ENCODE data around the gene IFNLR1.
A peak's percentile ranks its signal among the peaks of the same experiment; 100 is the strongest.

The IFNLR1 gene

DNA sequence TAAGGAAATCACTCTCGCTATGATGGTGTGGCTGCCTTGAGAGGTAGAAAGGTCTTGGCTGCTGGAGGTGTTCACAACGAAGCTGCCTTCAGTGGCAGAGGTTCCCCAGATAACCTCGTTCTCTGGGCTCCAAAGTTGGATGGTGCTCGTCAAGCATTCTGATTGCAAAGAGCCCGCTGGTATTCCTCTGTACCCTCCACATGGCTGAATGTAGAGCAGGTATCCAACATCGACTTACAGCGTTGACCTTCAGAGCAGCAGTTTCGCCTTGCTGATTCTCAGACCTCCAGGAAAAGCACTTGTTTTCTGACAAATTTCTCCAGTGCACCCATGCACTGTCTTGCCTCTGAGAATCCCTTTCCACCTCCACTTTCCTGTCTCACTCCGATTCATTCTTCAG is 39.9 kb downstream of the IFNLR1 start:
- DNase-seq, result no peak

DNA sequence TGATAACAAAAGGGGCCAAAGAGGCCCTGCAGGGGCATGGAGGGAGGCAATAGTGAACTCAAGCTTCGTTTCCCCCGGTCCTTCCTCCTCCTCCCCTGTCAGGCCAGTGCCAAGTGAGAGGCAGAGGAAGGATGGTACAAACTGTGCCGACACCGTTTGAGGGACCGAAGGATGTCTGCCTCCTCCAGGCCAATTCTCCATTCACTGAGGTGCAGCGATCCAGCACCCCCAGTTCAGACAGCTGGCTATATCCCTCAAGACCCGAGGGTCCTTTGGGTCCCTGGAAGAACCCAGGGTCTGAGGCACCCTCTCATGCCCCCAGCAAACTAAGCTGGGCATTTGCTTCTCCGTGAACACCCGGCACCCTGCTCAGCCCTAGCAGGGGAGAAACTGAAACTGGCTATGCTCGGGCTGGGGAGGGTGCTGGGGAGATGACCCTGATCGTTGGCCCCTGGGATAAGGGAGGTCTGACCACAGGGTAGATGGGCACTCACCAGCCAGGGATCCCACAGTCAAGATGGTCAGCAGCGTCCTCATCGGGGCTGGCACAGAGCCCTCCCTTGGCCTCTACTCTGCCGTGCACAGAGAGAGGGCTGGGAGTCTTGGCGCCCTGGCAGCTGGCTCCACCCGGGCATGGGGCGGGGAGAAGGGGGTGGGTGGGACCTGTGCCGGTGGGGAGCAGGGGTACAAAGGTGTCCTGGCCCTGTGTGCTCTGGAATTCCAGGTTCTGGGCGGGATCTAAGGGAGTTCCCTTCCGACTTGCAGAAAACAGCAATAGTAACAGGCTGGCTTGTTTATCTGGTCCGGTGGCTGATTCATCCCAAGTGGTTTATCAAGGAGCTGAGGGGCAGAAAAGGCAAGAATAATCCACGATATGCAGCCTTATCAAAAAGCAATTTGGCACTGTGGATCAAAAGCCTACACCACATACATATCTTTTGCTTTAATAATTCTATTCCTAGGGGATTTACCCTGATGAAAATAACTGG is 44.2 kb downstream of the IFNLR1 start, which contains the start of gene IL22RA1:
Gene IL22RA1, minus strand, starts transcription at position 595 of the 989 bp plus-strand sequence. Its CDS starts 58 bp downstream, at position 537.
- peak; percentile 36 for DNase-seq

DNA sequence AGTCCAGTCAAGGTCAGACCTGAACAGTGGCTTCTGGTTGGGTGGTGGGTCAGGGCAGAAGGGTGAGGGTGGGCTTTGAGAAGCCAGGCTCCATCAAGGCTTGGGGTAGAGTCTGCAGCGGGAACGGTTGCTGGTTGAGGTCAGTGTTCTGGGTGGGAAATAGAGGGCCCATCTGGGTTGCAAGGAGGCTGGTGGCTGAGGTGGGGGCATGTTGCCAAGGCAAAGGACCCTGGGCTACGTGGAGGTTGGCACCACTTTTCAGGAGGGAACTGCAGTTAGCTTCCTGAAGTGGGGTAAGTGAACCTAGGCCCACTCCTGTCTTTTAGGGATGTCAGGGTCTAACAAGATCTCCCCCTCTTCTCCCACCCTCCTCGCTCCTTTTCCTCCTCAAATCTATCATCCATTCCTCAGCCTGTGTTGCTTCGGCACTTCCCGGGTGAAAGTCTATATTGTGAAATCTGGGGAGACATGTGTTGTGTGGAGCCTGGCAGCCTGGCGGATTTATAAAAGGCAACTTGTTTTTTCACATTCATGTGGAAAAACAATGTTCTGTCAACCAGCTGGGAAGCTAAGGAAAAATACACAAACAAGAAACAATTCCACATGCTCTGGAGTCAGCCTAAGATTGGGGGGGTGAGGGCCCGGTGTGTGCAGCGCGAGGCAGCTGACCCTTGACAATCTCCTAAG is 45.6 kb downstream of the IFNLR1 start:
- no peak for DNase-seq

DNA sequence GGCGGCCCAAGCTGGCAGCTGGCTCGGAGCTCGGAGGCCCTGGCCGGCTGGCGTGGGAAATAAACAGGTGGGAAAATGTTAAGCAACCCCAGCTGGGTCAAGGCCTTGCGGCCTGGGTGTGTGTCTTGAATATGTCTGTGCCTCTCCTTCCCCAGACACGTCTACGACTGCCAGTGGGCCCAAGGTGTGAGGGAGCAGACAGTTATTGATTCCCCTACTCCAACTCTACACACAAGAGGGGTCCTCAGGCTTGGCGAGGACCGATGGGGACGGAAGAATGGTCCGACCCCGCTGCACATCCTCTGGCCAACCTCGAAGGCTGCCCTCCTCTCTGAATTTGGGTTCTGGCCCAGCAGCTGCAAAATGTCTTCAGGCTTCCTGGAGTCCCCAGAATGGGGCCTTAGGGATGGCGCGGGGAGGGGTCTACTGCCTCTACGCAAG is 46.3 kb downstream of the IFNLR1 start:
- DNase-seq, result no peak

DNA sequence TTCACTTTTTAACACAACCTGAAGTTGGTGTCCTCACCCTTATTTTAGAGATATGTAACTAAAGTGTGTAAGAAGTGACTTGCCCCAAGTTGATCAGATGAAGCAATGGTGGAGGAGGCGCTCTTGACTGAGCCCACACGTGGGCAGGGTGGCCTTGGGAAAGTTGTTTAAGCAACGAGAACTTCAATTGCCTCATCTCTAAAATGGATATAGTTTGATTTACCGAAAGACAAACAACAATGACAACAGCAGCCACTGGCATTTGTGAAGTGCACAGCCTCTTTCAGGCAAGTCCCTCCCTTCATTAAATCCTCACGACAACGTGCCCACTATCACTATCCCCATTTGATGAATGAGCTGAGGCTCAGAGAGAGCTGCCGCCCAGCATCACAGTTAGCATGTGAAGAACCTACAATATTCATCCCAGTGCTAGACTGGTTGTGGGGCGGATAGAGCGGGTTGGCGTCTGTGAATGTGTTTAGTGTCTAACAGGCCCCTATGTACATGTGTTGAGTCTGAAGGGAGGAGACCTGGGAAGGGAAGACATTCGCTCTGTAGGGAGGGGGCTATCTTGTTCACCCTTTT is 47.2 kb downstream of the IFNLR1 start:
- DNase-seq, result no peak

DNA sequence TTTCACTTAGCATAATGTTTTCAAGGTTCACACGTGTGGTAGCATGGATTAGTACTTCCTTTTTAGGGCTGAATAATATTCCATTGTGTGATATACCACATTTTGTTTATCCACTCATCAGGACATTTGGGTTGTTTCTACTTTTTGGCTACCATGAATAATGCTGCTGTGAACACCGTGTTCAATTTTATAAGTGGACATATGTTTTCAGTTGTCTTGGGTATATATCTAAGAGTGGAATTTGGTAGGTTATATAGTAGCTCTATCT is 47.9 kb downstream of the IFNLR1 start:
- no peak for DNase-seq

DNA sequence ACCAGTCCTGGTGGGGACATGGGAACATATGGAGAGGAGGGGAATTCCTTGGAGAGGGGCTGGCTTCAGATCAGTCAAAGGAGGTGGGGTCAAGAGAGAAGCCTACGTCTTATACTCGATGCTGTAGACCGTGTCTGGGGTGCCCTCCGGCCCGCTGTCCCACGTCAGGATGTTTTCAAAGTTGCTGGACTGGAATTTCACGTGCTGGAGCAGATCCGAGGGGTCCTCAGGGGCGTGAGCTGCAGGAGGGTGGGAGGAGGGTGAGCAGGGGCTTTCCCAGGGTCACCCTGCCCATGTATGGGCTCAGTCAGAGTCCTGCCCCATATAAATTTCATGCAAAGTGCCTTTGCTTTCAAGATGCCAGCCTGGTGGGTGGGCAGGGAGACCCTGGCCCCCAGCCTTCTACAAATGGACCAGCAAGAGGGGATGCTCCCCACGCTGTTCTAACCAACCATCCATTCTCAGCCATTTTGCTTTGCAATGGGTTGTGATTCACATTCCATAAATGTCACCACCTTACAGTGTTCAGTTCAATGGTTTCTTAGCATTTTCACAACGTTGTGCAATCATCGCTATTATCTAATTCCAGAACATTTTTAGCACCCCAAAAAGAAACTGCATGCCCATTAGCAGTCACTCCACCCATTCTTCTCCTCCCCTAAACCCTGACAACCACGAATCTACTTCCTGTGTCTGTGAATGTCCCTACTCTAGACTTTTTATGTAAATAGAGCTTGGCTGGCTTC is 48.4 kb downstream of the IFNLR1 start:
- DNase-seq, result no peak

DNA sequence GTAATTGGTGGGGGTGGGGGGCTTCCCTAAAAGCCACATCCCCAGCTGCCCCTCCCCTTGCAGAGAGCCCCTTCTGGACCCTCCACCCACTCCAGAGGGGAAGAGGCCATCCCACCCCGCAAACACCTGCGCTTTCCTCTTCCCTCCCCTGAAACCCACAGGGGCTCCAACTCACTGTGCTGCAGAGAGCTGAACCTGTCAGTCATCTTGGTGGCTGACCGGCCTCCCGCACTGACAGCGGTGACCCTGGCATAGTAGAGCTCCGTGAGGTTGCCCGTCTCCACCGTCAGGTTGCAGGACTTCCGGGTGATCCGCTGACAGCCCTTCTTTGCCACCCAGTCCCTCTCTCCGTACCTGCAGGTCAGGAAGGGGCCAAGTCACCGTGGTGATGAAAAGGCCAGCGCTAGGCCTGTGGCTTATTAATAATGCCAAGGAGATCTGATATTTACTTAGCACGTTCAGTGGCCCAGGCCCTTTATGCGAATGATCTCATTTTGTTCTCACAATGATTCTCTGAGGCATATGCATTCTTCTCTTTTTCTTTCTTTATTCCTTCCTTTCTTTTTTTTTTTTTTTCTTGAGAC is 50.0 kb downstream of the IFNLR1 start:
- DNase-seq, result no peak

DNA sequence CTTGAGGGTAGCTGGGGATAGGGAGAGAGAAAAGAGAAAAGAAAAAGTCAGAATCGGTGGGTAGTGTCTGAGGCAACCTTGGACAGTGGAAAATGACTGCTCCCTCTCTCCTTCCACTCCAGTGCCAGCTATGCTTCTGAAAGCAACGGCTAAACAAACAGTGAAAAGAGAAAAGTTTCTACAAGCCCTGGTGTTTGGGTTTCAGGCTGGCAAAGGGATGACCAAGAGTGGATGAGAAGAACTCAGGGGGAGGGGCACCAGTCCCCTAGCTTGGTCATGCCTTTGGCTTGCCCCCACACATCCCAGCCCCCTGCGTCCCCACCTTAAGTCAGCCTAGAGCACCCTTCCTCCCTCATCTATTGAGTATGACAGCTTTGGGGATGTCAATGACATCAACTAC is 52.7 kb downstream of the IFNLR1 start:
- no peak for DNase-seq

DNA sequence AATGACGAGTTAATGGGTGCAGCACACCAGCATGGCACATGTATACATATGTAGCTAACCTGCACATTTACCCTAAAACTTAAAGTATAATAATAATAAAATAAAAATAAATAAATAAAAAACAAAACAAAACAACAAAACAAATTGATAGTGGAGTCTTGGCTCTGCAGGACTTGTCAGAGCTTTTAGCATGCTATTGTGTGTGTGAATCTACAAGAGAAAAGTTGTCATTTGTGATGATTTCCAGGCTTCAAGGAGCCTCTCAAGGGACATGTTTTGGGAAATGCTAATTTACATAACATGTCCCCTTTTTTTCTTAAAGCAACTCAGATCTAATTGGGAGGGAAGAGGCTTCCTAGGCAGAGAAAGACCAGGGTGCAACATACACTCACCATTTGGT is 53.3 kb downstream of the IFNLR1 start:
- DNase-seq, result no peak

DNA sequence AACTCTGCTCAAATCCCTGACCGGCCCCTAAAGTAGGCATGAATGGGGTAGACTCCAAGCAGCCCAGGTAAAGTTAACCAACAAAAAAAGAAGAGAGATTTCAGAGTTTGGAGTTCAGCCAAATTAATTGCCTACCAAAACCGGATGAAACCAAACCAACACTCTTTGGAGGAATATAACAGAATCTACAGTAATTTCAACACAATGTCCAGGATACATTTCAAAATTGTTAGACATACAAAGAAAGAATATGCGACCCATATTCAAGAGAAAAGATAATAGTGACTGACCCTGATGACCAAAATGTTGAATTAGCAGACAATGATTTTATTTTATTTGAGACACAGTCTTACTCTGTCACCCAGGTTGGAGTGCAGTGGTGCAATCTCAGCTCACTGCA is 56.7 kb downstream of the IFNLR1 start:
- no peak for DNase-seq

DNA sequence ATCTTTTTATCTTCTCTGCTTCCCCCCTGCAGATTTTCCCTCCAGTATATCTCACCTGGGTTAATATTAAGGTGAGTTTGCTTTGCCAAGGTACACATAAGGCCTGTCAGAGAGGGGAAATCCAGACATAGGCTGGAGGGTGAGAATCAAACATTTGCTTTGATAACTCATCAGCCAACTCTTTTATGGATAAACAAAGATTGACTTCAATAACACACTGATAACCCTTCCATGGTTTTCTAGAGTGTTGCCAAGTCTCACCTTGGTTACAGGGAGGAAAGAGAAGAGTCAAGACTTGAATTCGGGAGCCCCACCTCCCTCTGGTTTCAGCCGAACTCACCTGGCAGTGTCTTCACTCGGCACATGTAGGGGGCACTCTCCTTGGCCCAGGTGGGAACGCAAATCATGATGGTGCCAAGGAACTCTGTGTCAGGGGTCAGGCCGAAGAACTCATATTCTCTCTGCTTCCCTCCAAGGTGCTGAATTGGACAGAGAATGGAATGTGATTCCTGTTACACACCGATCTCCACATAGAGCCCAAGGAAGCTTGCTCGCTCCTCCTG is 59.2 kb downstream of the IFNLR1 start:
- no peak for DNase-seq

DNA sequence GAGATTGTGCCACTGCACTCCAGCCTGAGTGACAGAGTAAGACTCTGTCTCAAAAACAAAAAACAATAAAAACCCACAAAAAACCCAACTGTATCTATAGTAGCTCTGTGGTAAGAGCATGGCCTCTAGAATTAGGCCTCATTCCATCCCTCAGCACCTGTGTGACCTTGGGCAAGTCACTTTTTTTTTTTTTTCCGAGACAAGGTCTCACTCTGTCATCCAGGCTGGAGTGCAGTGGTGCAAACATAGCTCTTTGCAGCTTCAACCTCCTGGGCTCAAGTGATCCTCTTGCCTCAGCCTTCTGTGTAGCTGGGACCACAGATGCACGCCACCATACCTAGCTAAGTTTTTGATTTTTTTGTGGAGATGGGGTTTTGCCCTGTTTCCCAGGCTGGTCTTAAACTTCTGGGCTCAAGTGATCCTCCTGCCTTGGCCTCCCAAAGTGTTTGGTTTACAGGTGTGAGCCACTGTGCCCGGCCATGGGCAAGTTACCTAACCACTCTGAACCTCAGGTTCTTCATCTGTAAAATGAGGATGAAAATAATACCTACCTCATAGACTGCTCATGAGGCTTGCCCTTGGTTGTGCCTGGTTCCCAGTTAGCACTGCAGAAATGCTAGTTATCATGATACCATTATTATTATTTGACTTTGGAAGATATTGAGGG is 59.8 kb downstream of the IFNLR1 start:
- no peak for DNase-seq

DNA sequence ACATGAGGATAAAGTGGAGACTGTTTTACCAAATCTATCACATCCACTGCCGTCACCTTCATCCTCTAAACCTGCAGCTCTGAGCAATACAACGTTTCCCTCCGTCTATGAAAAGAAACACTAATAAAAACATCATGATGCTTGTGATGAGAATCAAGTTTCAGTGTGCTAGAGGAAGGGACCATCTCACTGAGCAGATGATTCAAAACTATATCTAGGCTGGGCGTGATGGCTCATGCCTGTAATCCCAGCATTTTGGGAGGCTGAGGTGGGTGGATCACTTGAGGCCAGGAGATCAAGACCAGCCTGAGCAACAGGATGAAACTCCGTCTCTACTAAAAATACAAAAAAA is 60.4 kb downstream of the IFNLR1 start:
- no peak for DNase-seq

DNA sequence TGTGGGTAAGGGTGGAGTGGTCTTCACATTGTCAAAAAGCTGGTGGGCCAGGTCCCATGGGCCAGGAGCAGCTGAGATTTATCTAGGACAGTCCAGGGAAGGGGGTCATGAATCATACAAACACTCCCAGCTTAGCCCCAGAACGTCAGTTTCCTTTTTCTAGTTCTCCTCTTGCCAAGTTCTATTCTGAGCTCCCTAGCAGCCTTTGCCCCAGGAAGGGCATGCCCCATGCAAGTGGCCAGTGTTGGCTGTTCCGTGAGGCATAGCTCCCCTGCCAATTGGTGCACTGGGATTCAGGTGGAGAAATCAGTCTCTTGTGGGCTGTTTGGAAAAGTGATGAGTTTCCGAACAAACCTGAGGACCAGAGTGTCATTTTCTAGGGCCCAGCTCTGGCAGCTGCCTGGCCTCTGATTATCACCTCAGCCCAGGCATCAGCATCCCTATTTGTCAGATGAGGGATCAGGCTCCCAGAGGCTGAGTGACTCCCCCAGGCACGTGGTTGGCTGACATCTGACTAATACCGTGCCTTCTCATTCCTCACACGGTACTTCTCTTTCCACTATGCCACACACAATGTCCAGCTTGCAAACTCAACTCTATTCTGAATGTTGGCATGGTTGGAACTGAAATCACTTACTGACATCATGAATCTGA is 60.9 kb downstream of the IFNLR1 start:
- no peak for DNase-seq

DNA sequence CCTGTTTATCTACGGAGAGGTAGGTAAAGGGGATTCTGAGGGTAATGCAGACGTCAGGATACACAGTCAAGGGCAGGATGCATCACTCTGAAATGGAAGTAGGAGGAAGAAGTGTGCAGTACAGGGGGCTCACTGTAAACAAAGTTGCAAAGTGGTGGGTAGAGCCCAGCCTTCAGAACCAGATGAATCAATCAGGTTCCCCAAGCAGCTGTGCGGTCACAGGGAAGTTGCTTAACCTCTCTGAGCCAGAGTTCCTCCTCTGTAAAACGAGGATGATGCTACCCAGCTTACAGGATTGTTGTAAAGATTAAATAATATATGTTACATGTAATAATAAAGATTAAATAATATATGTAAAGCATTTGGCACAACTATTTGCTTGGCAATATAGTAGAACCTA is 61.6 kb downstream of the IFNLR1 start:
- DNase-seq, result no peak

DNA sequence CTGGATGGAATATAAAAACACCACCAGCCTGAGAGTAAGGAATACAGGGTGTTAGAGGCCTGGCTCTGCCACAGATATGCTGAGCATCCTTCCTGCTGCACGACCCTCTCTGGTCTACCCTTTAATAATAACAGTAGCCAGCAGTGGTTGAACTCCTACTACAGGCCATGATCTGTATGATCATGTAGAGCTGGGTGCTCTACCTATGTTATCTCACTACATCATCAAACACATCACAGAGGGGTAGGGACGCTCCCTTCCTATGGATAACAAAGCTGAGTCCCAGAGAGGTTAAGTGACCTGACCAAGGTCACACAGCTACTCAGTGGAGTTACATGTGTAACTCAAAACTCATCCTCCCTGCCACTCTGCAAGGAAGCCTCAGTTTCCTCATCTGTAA is 62.1 kb downstream of the IFNLR1 start:
- no peak for DNase-seq

DNA sequence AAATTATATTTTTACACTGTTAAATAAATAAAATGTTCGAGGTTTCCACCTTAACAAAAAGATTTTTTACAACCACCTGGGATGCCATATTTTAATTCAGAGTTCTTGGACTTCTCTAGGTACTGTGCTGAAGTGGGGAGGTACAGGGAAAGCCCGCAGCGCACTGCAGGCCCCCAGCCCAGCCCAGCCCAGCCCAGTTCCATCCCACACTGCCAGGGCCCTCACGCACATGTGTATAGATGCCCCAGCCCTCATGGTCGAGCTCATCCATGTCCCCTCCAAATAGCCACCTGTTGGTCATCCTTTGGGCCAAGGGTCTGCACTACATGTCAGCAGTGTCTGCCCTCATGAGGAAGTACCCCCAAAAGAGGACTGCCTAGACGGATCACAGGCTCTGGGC is 63.5 kb downstream of the IFNLR1 start:
- DNase-seq, result no peak

DNA sequence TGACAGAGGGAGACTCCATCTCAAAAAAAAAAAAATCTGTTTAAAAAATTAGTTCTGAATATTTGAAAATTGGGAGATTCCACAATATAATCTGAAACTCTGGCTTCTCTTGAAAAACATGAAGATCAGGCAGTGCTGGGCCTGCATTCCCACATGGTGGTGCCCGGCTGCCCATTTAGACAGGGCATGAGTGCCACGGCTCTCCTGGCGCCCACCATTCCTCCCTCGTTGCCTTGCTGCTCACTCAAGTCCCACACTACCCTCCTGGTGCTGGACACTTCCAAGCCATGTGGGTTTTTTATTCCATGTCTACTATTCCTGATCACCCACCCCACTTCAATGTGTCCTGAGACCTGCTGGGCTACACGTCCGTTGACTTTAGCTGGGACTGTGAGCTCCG is 64.3 kb downstream of the IFNLR1 start:
- no peak for DNase-seq

DNA sequence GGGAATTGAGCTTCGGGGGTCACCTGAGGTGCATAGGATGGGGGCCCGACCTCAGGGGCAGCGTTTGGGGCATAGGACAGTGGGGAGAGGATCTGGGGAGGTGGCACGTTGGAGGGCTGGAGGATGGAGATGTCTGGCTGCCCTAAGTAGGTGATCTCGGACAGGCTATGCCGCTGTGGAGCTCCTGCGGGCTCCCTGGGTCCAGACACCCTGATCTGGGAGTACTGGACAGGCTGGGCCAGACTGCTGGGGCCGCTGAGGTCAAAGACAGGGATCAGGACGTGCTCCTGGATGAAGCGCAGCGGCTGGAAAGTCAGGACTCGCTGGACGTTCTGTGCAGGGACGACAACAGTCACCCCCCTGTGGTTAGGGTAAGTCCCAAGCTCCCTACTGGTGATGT is 65.7 kb downstream of the IFNLR1 start:
- DNase-seq, result no peak

DNA sequence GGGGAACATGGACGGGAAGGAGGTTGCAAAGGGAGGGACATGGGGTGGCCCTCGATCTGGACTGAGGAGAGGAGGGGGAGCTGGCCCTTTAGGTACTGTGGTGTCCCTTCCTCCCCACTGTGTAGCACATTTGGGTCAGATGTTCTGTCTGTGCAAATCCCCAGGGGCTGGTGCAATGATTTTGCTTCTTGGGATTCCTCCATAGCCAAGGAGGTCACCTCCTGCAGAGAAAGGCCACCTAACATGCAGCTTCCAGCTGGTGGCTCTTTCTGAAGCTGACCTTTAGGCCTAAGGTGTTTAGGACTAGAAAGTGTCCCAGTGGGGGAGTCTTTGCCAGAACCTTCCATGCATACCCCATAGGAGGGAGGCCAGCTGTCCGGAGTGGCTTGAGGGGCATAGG is 66.1 kb downstream of the IFNLR1 start:
- no peak for DNase-seq
